ENCODE data around the gene SERTM2. TPM values are rescaled to one million over a fixed set of nuclear protein-coding genes. Genes with fewer than 3 reads are reported as not detected.

The SERTM2 gene
- total RNA-seq, 1 donor from 2014 or later, result 0.51 TPM

- Histone ChIP-seq H3K4me3 (no peak overlapping the region), H4K20me1 (ENCODE audit: low read depth) (no peaks in the 10 kb centered on the region), H3K79me2 (ENCODE audit: low read depth) (no peaks in the 10 kb centered on the region), H3K36me3 (no peaks in the 10 kb centered on the region), H3F3A (ENCODE audit: low read depth) (peaks cover 10% of the 10 kb centered on the region), H3K9ac (no peak overlapping the region), H3K4me2 (no peak overlapping the region), H2AFZ (replicated peaks) (no peak overlapping the region), H3K27ac (no peak overlapping the region), H3K4me1 (peaks cover 59% of the 10 kb centered on the region), H3K27me3 (no peaks in the 10 kb centered on the region), H3K9me3 (ENCODE audit: low read depth) (no peaks in the 10 kb centered on the region)
- Mint-ChIP-seq H3K27me3 (ENCODE audit: insufficient read depth, low read depth) (no peaks in the 10 kb centered on the region), H3K27ac (no peak overlapping the region), H3K36me3 (no peaks in the 10 kb centered on the region), H3K4me3 (no peak overlapping the region), H3K4me1 (peaks cover 43% of the 10 kb centered on the region), H3K9me3 (no peaks in the 10 kb centered on the region)
- no peak for DNase-seq (ENCODE audit: low spot score)
- no peak for TF ChIP-seq EZH2phosphoT487 (IDR thresholded peaks at IDR 0.05)
- no peak for TF ChIP-seq EZH2 (IDR thresholded peaks at IDR 0.05)
- TF ChIP-seq CTCF (IDR thresholded peaks at IDR 0.05), result no peak
These were observed 3.9 kb downstream of the SERTM2 start for GRCh38 chrX:111515298-111515697.

- Histone ChIP-seq H3K9me3 (ENCODE audit: low read depth) (no peaks in the 10 kb centered on the region), H2AFZ (replicated peaks) (no peak overlapping the region), H4K20me1 (ENCODE audit: low read depth) (no peaks in the 10 kb centered on the region), H3K36me3 (no peaks in the 10 kb centered on the region), H3K4me3 (no peak overlapping the region), H3K4me2 (peak overlapping the region; percentile 28), H3F3A (ENCODE audit: low read depth) (peaks cover 10% of the 10 kb centered on the region), H3K4me1 (peaks cover 46% of the 10 kb centered on the region), H3K27ac (no peak overlapping the region), H3K27me3 (no peaks in the 10 kb centered on the region), H3K79me2 (ENCODE audit: low read depth) (no peaks in the 10 kb centered on the region), H3K9ac (no peak overlapping the region)
- H3K27ac Mint-ChIP-seq, result peak overlapping the region; percentile 99
- H3K4me3 Mint-ChIP-seq, result no peak overlapping the region
- no peak for DNase-seq (ENCODE audit: low spot score)
- no peaks in the 10 kb centered on the region for H3K36me3 Mint-ChIP-seq
- H3K27me3 Mint-ChIP-seq (ENCODE audit: insufficient read depth, low read depth), result no peaks in the 10 kb centered on the region
- H3K9me3 Mint-ChIP-seq, result no peaks in the 10 kb centered on the region
- TF ChIP-seq CTCF (IDR thresholded peaks at IDR 0.05), result no peak
- no peak for TF ChIP-seq EZH2 (IDR thresholded peaks at IDR 0.05)
- no peak for TF ChIP-seq EZH2phosphoT487 (IDR thresholded peaks at IDR 0.05)
- peaks cover 39% of the 10 kb centered on the region for H3K4me1 Mint-ChIP-seq
These were observed 7.2 kb downstream of the SERTM2 start for GRCh38 chrX:111518667-111519066.

GRCh38 chrX:111519215-111519614 is 7.8 kb downstream of the SERTM2 start:
- Mint-ChIP-seq H3K9me3 (no peaks in the 10 kb centered on the region), H3K27ac (peak overlapping the region; percentile 99), H3K4me3 (no peak overlapping the region), H3K36me3 (no peaks in the 10 kb centered on the region), H3K27me3 (ENCODE audit: insufficient read depth, low read depth) (no peaks in the 10 kb centered on the region), H3K4me1 (peaks cover 39% of the 10 kb centered on the region)
- Histone ChIP-seq H3K4me1 (peaks cover 43% of the 10 kb centered on the region), H3K27ac (no peak overlapping the region), H3K4me2 (peak overlapping the region; percentile 28), H3K4me3 (no peak overlapping the region), H2AFZ (replicated peaks) (peak overlapping the region; percentile 48), H3K9ac (no peak overlapping the region), H4K20me1 (ENCODE audit: low read depth) (no peaks in the 10 kb centered on the region), H3K27me3 (no peaks in the 10 kb centered on the region), H3K79me2 (ENCODE audit: low read depth) (no peaks in the 10 kb centered on the region), H3F3A (ENCODE audit: low read depth) (peaks cover 10% of the 10 kb centered on the region), H3K36me3 (no peaks in the 10 kb centered on the region), H3K9me3 (ENCODE audit: low read depth) (no peaks in the 10 kb centered on the region)
- peak; percentile 70 for DNase-seq (ENCODE audit: low spot score)
- no peak for TF ChIP-seq EZH2phosphoT487 (IDR thresholded peaks at IDR 0.05)
- no peak for TF ChIP-seq EZH2 (IDR thresholded peaks at IDR 0.05)
- no peak for TF ChIP-seq CTCF (IDR thresholded peaks at IDR 0.05)
